ENCODE results near the gene PPAT. TPM values are rescaled to one million over a fixed set of nuclear protein-coding genes. Genes with fewer than 3 reads are reported as not detected.
A peak's percentile ranks its signal among the peaks of the same experiment; 100 is the strongest.

PPAT gene
- total and polyA plus RNA-seq, 11 donors = 0.65 to 6.5 (median 3.7) TPM

DNA sequence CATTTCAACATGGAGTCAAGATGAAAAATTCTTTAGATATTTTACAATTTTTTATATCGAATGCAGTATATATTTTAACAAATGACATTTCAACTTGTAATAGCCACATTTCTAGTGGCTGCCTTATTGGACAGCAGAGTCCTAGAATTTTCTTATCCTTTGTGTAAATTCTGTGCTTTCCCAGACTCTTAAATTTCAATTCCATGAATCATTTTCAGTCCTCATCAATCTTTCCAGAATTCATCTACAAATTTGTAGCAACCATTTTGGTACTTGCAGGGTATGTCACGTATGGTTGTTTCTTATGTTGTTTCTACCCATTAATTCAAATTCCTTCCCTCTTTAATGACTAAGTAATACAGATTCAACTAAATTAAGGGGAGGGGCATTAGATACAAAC, 3.4 kb upstream of the PPAT start:
- Histone ChIP-seq H3K36me3 (peaks cover 0 to 23% (median 13%) of the 10 kb centered on the region in 9 donors), H3K27ac (no peak overlapping the region), H3K27me3 (no peaks in the 10 kb centered on the region), H3K9me3 (no peaks in the 10 kb centered on the region), H3K4me3 (no peak overlapping the region), H3K4me1 (peaks cover 0 to 22% (median 14%) of the 10 kb centered on the region in 12 donors)
- TF ChIP-seq CTCF (IDR thresholded peaks at IDR 0.05) = no peak
- no peak for TF ChIP-seq POLR2A (IDR thresholded peaks at IDR 0.05)
- intact Hi-C loops (cut with DNase I) = loop anchor here in 1 of 10 donors (5.0 kb wide), 1 partner anchor 51 kb away; the partner anchor contains the start of gene AASDH
- DNase-seq = no peak
- WGBS, 4 donors = 93 to 99% (median 97%) methylated on average over 2 of the region's 2 CpGs
- no peak for ATAC-seq

DNA sequence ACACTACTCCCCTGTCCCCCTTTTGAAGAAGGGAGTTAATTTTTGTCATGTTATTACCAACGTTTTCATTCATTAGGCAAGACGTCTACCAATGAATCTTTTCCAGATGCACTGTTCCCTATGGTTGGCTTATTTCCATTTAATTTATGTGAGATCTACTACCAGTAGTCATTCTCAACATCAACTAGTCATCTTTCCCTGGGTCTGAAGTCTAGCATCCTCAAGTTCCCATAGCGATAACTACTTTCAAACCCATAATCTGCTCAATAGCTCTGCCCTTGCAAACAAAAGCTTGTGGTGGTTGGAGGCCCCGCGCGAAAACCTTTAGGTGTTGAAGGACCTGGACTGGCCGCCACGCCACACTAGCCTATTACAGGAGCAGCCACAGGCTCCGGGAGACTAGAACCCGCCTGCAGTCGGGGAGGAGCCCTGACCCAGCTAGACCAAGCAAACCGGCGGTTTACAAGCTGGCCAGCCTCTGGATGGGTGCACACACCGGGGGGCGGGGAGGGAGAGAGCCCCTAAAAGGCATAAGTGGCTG, 746 bp downstream of the PPAT start:
- Histone ChIP-seq H3K9me3 (no peaks in the 10 kb centered on the region), H3K4me1 (peaks cover 0 to 22% (median 14%) of the 10 kb centered on the region in 12 donors), H3K27ac (peak overlapping the region in 10 of 12 donors; percentile 85 to 99 (median 93)), H3K27me3 (no peaks in the 10 kb centered on the region), H3K4me3 (peak overlapping the region; percentile 55 to 85 (median 74)), H3K36me3 (no peaks in the 10 kb centered on the region)
- intact Hi-C loops (cut with DNase I) = loop anchor here in 4 of 10 donors (2.0 to 5.0 kb wide), 6 partner anchors 24 to 368 kb away; partner anchors contain the start of gene AASDH (in 2 of the 4)
- DNase-seq (peak in 3 of 5 donors; percentile 31 to 62 (median 44)), ATAC-seq (peak; percentile 4 to 14 (median 10))
- TF ChIP-seq POLR2A (IDR thresholded peaks at IDR 0.05) (no peak), CTCF (IDR thresholded peaks at IDR 0.05) (no peak)
- 4 to 6% (median 5%) methylated on average over 13 to 15 of the region's 15 CpGs for WGBS, 4 donors

DNA sequence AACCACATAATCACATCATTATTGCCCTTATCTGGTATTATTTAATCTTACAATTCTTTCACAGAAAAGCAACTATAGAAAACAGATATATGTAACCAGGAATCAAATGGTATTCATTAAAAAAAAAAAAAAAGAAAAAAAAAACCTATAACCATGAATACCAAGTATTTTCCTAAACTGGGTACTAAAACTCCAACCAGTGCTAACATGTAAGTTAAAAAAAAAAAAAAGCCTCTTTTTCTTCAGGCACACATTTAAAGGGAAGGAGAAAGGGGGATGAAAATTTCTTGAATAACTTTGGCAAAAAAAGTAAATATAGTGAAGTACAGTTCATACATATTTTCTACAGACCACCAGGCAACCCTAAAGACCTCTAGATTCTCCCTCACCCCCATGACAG, 2.1 kb downstream of the PPAT start:
- no peaks in the 10 kb centered on the region for H3K27me3 ChIP-seq
- DNase-seq (no peak), ATAC-seq (no peak)
- H3K36me3 ChIP-seq = no peaks in the 10 kb centered on the region
- no peak overlapping the region for H3K27ac ChIP-seq
- H3K4me3 ChIP-seq = no peak overlapping the region
- intact Hi-C loops (cut with DNase I) = loop anchor here in 2 of 10 donors (5.0 kb wide), 2 partner anchors 104 to 369 kb away; no protein-coding TSS in a partner anchor
- peaks cover 0 to 22% (median 14%) of the 10 kb centered on the region in 12 donors for H3K4me1 ChIP-seq
- TF ChIP-seq POLR2A (IDR thresholded peaks at IDR 0.05) = no peak
- no peak for TF ChIP-seq CTCF (IDR thresholded peaks at IDR 0.05)
- H3K9me3 ChIP-seq = no peaks in the 10 kb centered on the region

DNA sequence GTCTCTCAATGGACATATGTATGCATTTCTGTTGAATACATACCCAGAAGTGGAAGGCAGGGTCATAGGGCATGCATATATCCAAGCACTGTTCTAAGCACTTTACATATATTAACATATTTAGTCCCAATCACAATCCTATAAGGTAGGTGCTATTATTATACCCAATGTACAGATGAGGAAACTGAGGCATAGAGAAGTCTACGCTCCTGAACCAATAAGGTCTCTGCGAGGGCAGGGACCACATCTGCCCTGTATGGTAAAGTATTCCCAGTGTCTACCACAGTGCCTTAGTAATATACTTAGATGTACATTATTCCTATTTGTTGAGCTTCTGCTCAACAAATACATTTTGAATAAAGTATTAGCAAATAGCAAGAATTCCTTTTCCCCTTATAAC, 5.2 kb downstream of the PPAT start:
- DNase-seq (no peak), ATAC-seq (no peak)
- intact Hi-C loops (cut with DNase I) = loop anchor here in 2 of 10 donors (5.0 kb wide), 2 partner anchors 107 to 372 kb away; no protein-coding TSS in a partner anchor
- Histone ChIP-seq H3K4me1 (peaks cover 0 to 12% (median 8%) of the 10 kb centered on the region in 12 donors), H3K27me3 (no peaks in the 10 kb centered on the region), H3K27ac (no peak overlapping the region), H3K36me3 (no peaks in the 10 kb centered on the region), H3K4me3 (no peak overlapping the region), H3K9me3 (no peaks in the 10 kb centered on the region)
- TF ChIP-seq CTCF (IDR thresholded peaks at IDR 0.05) (no peak), POLR2A (IDR thresholded peaks at IDR 0.05) (no peak)
- WGBS, 4 donors = 95 to 100% (median 99%) methylated on average over 2 of the region's 2 CpGs

Measured in heart left ventricle (tissue), 16 donors.